NCI-H524 (cell line): ENCODE data around the gene TCP11L2.
A peak's percentile ranks its signal among the peaks of the same experiment; 100 is the strongest.
"Not testable (repeated sequence)": the region's sequence is repeated elsewhere in the genome, so short reads cannot be mapped to it uniquely, and the experiment has no call there.

Experiments used
- DNase-seq, 2 experiments: peaks; one replicate each; lab custom pipeline; 2025; lab: John Stamatoyannopoulos, UW

Gene TCP11L2

GRCh38 chr12:106343214-106343528 is 40.6 kb downstream of the TCP11L2 start:
- no peak for DNase-seq

- DNase-seq = no peak
Observed at GRCh38 chr12:106344131-106344530, 41.6 kb downstream of the TCP11L2 start.

- DNase-seq = peak; percentile 46 to 83
Observed at GRCh38 chr12:106345746-106346145, 43.2 kb downstream of the TCP11L2 start.

- DNase-seq = no peak
Observed at GRCh38 chr12:106348411-106348810, 45.9 kb downstream of the TCP11L2 start.

GRCh38 chr12:106353175-106353574 is 50.6 kb downstream of the TCP11L2 start:
- DNase-seq = no peak

GRCh38 chr12:106357549-106358395 is 55.2 kb downstream of the TCP11L2 start, which contains the start of gene POLR3B:
POLR3B (plus strand) TSS chr12:106357748; CDS start chr12:106357880, 132 bp downstream.
- DNase-seq = peak; percentile 91 to 94

- DNase-seq = peak in 1 of 2 experiments; percentile 48
Observed at GRCh38 chr12:106358396-106359241, 56.1 kb downstream of the TCP11L2 start.

- DNase-seq = no peak
Observed at GRCh38 chr12:106359646-106360399, 57.3 kb downstream of the TCP11L2 start.

- no peak for DNase-seq
Observed at GRCh38 chr12:106360400-106360994, 58.0 kb downstream of the TCP11L2 start.

- DNase-seq = no peak
Observed at GRCh38 chr12:106362971-106363370, 60.4 kb downstream of the TCP11L2 start.

GRCh38 chr12:106364261-106364660 is 61.7 kb downstream of the TCP11L2 start:
- DNase-seq = no peak

- no peak for DNase-seq
Observed at GRCh38 chr12:106369624-106370346, 67.3 kb downstream of the TCP11L2 start.

- no peak for DNase-seq
Observed at GRCh38 chr12:106378788-106379187, 76.3 kb downstream of the TCP11L2 start.

- DNase-seq = no peak
Observed at GRCh38 chr12:106380954-106381353, 78.4 kb downstream of the TCP11L2 start.

GRCh38 chr12:106381866-106382265 is 79.3 kb downstream of the TCP11L2 start:
- DNase-seq = not testable (repeated sequence)

- DNase-seq = no peak
Observed at GRCh38 chr12:106386813-106387535, 84.4 kb downstream of the TCP11L2 start.

GRCh38 chr12:106387848-106388377 is 85.4 kb downstream of the TCP11L2 start:
- no peak for DNase-seq

GRCh38 chr12:106389151-106389550 is 86.6 kb downstream of the TCP11L2 start:
- DNase-seq = no peak

- no peak for DNase-seq
Observed at GRCh38 chr12:106392759-106393158, 90.2 kb downstream of the TCP11L2 start.
